ENCODE measurements around the gene LARGE1. TPM values are rescaled to one million over a fixed set of nuclear protein-coding genes. Genes with fewer than 3 reads are reported as not detected.

LARGE1 gene
- total RNA-seq, 4 donors from 2014 or later = 24.9 to 51.0 (median 32.7) TPM

GRCh38 chr22:33682927-33683326 is 237.3 kb downstream of the LARGE1 start:
- no peak for TF ChIP-seq POLR2A (IDR thresholded peaks at IDR 0.05)
- TF ChIP-seq EP300 (IDR thresholded peaks at IDR 0.05) = no peak
- no peak for TF ChIP-seq CTCF (IDR thresholded peaks at IDR 0.05)
- 69 to 87% methylated on average over 2 of the region's 2 CpGs for WGBS, 2 donors
- H3K4me3 ChIP-seq = no peak overlapping the region
- H3K27me3 ChIP-seq = no peaks in the 10 kb centered on the region
- H3K9me3 ChIP-seq = no peaks in the 10 kb centered on the region
- no peaks in the 10 kb centered on the region for H3K36me3 ChIP-seq
- no peaks in the 10 kb centered on the region for H3K4me1 ChIP-seq
- no peak for DNase-seq (ENCODE audit: low spot score in 2 of 2)
- H3K27ac ChIP-seq = no peak overlapping the region

- H3K4me1 ChIP-seq = no peaks in the 10 kb centered on the region
- WGBS, 2 donors = 78 to 86% methylated on average over 3 of the region's 3 CpGs
- H3K9me3 ChIP-seq = no peaks in the 10 kb centered on the region
- no peak overlapping the region for H3K4me3 ChIP-seq
- no peak overlapping the region for H3K27ac ChIP-seq
- no peak for TF ChIP-seq POLR2A (IDR thresholded peaks at IDR 0.05)
- TF ChIP-seq CTCF (IDR thresholded peaks at IDR 0.05) = no peak
- no peak for TF ChIP-seq EP300 (IDR thresholded peaks at IDR 0.05)
- DNase-seq (ENCODE audit: low spot score in 2 of 2) = no peak
- no peaks in the 10 kb centered on the region for H3K27me3 ChIP-seq
- no peaks in the 10 kb centered on the region for H3K36me3 ChIP-seq
Observed at GRCh38 chr22:33680632-33681031, 239.6 kb downstream of the LARGE1 start.

- Histone ChIP-seq H3K36me3 (no peaks in the 10 kb centered on the region), H3K27me3 (no peaks in the 10 kb centered on the region), H3K27ac (no peak overlapping the region), H3K4me3 (no peak overlapping the region), H3K4me1 (no peaks in the 10 kb centered on the region), H3K9me3 (no peaks in the 10 kb centered on the region)
- WGBS, 2 donors = 84 to 86% methylated on average over 11 of the region's 11 CpGs
- no peak for DNase-seq (ENCODE audit: low spot score in 2 of 2)
- no peak for TF ChIP-seq EP300 (IDR thresholded peaks at IDR 0.05)
- no peak for TF ChIP-seq POLR2A (IDR thresholded peaks at IDR 0.05)
- TF ChIP-seq CTCF (IDR thresholded peaks at IDR 0.05) = no peak
Observed at GRCh38 chr22:33678523-33678922, 241.8 kb downstream of the LARGE1 start.

- DNase-seq (ENCODE audit: low spot score in 2 of 2) = no peak
- 80 to 88% methylated on average over 4 of the region's 4 CpGs for WGBS, 2 donors
- Histone ChIP-seq H3K36me3 (no peaks in the 10 kb centered on the region), H3K9me3 (no peaks in the 10 kb centered on the region), H3K4me3 (no peak overlapping the region), H3K27ac (no peak overlapping the region), H3K27me3 (no peaks in the 10 kb centered on the region), H3K4me1 (no peaks in the 10 kb centered on the region)
- no peak for TF ChIP-seq POLR2A (IDR thresholded peaks at IDR 0.05)
- no peak for TF ChIP-seq CTCF (IDR thresholded peaks at IDR 0.05)
Observed at GRCh38 chr22:33677536-33677935, 242.7 kb downstream of the LARGE1 start.

GRCh38 chr22:33674357-33674756 is 245.9 kb downstream of the LARGE1 start:
- no peak for DNase-seq (ENCODE audit: low spot score in 2 of 2)

More at GRCh38 chr22:33674357-33674756, 245.9 kb downstream of the LARGE1 start:
- H3K36me3 ChIP-seq = no peaks in the 10 kb centered on the region
- no peaks in the 10 kb centered on the region for H3K27me3 ChIP-seq
- 82 to 97% methylated on average over 4 of the region's 4 CpGs for WGBS, 2 donors
- no peaks in the 10 kb centered on the region for H3K4me1 ChIP-seq
- no peak overlapping the region for H3K4me3 ChIP-seq
- TF ChIP-seq EP300 (IDR thresholded peaks at IDR 0.05) = no peak
- no peak for TF ChIP-seq POLR2A (IDR thresholded peaks at IDR 0.05)
- no peak for TF ChIP-seq CTCF (IDR thresholded peaks at IDR 0.05)
- no peaks in the 10 kb centered on the region for H3K9me3 ChIP-seq
- no peak overlapping the region for H3K27ac ChIP-seq

Data from tibial nerve (tissue), 4 donors.